ENCODE data around the gene UCN.

DNA sequence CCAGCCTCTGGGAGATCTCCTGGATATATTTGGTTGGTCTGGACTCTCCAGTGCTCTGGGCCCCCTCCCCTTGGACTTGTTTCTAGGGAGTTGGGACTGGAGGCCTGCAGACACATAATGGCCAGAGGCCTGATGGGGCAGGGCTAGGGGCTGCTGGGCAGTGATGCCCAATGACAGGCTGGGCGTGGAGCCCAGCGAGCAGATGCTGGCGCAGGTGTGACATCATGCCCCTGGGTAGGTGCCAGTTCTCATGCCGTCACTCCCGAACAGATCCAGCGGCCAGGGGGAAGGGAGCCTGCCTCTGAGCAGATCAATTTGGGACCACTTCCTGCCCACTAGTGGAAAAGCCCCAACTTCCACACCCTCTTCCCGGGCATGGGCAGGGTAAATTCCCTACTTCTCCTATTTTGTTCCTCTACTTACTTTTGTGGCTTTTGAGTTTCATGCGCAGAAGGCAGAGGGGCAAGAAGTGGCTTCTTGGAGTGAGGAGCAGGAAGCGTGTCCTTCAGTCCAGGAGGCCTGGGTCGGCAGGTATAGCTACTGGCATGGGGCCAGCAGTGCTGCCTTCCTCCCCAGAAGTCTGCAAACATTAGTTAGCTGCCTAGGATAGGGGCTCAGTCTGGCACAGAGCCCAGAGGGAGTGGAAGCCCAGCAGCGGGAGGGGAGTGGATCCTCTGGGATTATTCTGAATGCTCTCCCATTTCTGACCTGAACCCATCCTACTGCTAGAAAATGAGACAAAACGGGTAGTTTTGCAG is 8.6 kb upstream of the UCN start:
- TF ChIP-seq POLR2AphosphoS5 (IDR thresholded peaks at IDR 0.05; ENCODE audit: low read depth, low read length): no peak
- TF ChIP-seq POLR2A (IDR thresholded peaks at IDR 0.05; ENCODE audit: low read depth, low read length): no peak
- no peak for TF ChIP-seq TAF1 (IDR thresholded peaks at IDR 0.05; ENCODE audit: borderline replicate concordance, low read depth, low read length)
